Measurements from ENCODE around the gene OSMR. TPM values are rescaled to one million over a fixed set of nuclear protein-coding genes. Genes with fewer than 3 reads are reported as not detected.

The OSMR gene
- total and polyA plus RNA-seq, 2 of the 13 experiments (the other 11 are each of a cell fraction or from before 2014, with no cell fraction given) = 21.3 to 86.5 TPM

- TF ChIP-seq ZHX2 (IDR thresholded peaks at IDR 0.05; ENCODE audit: low read depth) = 0 out of 2 replicates have a peak, but pooled peaks have one; percentile 50
- TF ChIP-seq ZHX2 (CRISPR knock-in tag; IDR thresholded peaks at IDR 0.05; ENCODE audit: borderline replicate concordance) = no peak
- peak; percentile 94 for TF ChIP-seq PATZ1 (CRISPR knock-in tag; IDR thresholded peaks at IDR 0.05)
- no peak for TF ChIP-seq ZBTB34 (CRISPR knock-in tag; IDR thresholded peaks at IDR 0.05)
- no peak for TF ChIP-seq ZNF577 (CRISPR knock-in tag; IDR thresholded peaks at IDR 0.05; ENCODE audit: borderline replicate concordance, low read depth)
- TF ChIP-seq ZNF367 (CRISPR knock-in tag; IDR thresholded peaks at IDR 0.05; ENCODE audit: borderline replicate concordance) = no peak
- TF ChIP-seq ERF (CRISPR knock-in tag; IDR thresholded peaks at IDR 0.05) = 0 out of 2 replicates have a peak, but pooled peaks have one; percentile 39
- no peak for TF ChIP-seq ISX (CRISPR knock-in tag; conservative IDR thresholded peaks at IDR 0.05)
- peak; percentile 29; the same call in 1 of the 2 replicates for TF ChIP-seq ETV5 (CRISPR knock-in tag; IDR thresholded peaks at IDR 0.05; ENCODE audit: borderline replicate concordance)
- TF ChIP-seq GMEB2 (CRISPR knock-in tag; IDR thresholded peaks at IDR 0.05; ENCODE audit: low read depth) = no peak
- TF ChIP-seq DBP (CRISPR knock-in tag; IDR thresholded peaks at IDR 0.05; ENCODE audit: not compliant biosample characterization) = no peak
- TF ChIP-seq FOXM1 (CRISPR knock-in tag; IDR thresholded peaks at IDR 0.05) = no peak
- TF ChIP-seq ZNF678 (CRISPR knock-in tag; IDR thresholded peaks at IDR 0.05) = no peak
- no peak for TF ChIP-seq ZBTB14 (CRISPR knock-in tag; IDR thresholded peaks at IDR 0.05)
- TF ChIP-seq MEF2D (CRISPR knock-in tag; IDR thresholded peaks at IDR 0.05) = no peak
- 0 out of 2 replicates have a peak, but pooled peaks have one; percentile 39 for TF ChIP-seq ZNF451 (CRISPR knock-in tag; IDR thresholded peaks at IDR 0.05)
- TF ChIP-seq ZNF7 (CRISPR knock-in tag; IDR thresholded peaks at IDR 0.05) = 0 out of 2 replicates have a peak, but pooled peaks have one; percentile 28
Observed at GRCh38 chr5:38830521-38831051, 15.2 kb upstream of the OSMR start (continued).
